ENCODE data around the gene DNAJC16. TPM values are rescaled to one million over a fixed set of nuclear protein-coding genes. Genes with fewer than 3 reads are reported as not detected.
A peak's percentile ranks its signal among the peaks of the same experiment; 100 is the strongest.

The DNAJC16 gene
- total RNA-seq, 3 donors from 2014 or later (not counting 1 experiment from before 2014, with no cell fraction given), result 18.6 to 22.8 (median 18.7) TPM

GRCh38 chr1:15525050-15526020 lies 1.3 kb upstream of the DNAJC16 start:
- ATAC-seq (peak in 2 of 3 donors; percentile 2 to 5), DNase-seq (peak in 1 of 2 donors; percentile 44)
- no peaks in the 10 kb centered on the region for H3K36me3 Mint-ChIP-seq
- intact Hi-C loops (cut with micrococcal nuclease), result loop anchor here (5.0 kb wide), 2 partner anchors 92 to 118 kb away; partner anchors contain the start of genes DDI2 and EFHD2
- Histone ChIP-seq H3K27ac (ENCODE audit: low read length) (peak overlapping the region; percentile 100), H3K4me1 (ENCODE audit: control insufficient read depth, insufficient read depth, low read length) (peaks cover 30% of the 10 kb centered on the region), H3K36me3 (ENCODE audit: control insufficient read depth, insufficient read depth, low read length) (no peaks in the 10 kb centered on the region), H3K9me3 (ENCODE audit: control insufficient read depth, insufficient read depth, low read length) (no peaks in the 10 kb centered on the region), H3K4me3 (ENCODE audit: low read length) (peak overlapping the region; percentile 41), H3K27me3 (ENCODE audit: control insufficient read depth, insufficient read depth, low read length) (no peaks in the 10 kb centered on the region)
- TF ChIP-seq CTCF (IDR thresholded peaks at IDR 0.05), result no peak
- H3K27ac Mint-ChIP-seq, result peak overlapping the region; percentile 96 to 100
- H3K9me3 Mint-ChIP-seq, result no peaks in the 10 kb centered on the region
- H3K27me3 Mint-ChIP-seq (ENCODE audit: low read depth in 2 of 2), result no peaks in the 10 kb centered on the region
- WGBS (ENCODE audit: insufficient coverage), result 5% methylated on average over 36 of the region's 40 CpGs
- peaks cover 45 to 48% of the 10 kb centered on the region in 2 donors for H3K4me1 Mint-ChIP-seq
- peak overlapping the region; percentile 94 for H3K4me3 Mint-ChIP-seq

- H3K36me3 ChIP-seq (ENCODE audit: control insufficient read depth, insufficient read depth, low read length), result no peaks in the 10 kb centered on the region
- ATAC-seq (no peak), DNase-seq (no peak)
- H3K4me1 ChIP-seq (ENCODE audit: control insufficient read depth, insufficient read depth, low read length), result peaks cover 30% of the 10 kb centered on the region
- intact Hi-C loops (cut with micrococcal nuclease), result loop anchor here (5.0 kb wide), 2 partner anchors 91 to 119 kb away; partner anchors contain the start of genes DDI2 and EFHD2
- peak overlapping the region; percentile 94 for H3K4me3 Mint-ChIP-seq
- H3K27ac Mint-ChIP-seq, result peak overlapping the region; percentile 96 to 100
- peaks cover 45 to 48% of the 10 kb centered on the region in 2 donors for H3K4me1 Mint-ChIP-seq
- peak overlapping the region; percentile 73 for H3K4me3 ChIP-seq (ENCODE audit: low read length)
- no peaks in the 10 kb centered on the region for H3K27me3 Mint-ChIP-seq (ENCODE audit: low read depth in 2 of 2)
- no peaks in the 10 kb centered on the region for H3K9me3 ChIP-seq (ENCODE audit: control insufficient read depth, insufficient read depth, low read length)
- no peaks in the 10 kb centered on the region for H3K36me3 Mint-ChIP-seq
- H3K9me3 Mint-ChIP-seq, result no peaks in the 10 kb centered on the region
- TF ChIP-seq CTCF (IDR thresholded peaks at IDR 0.05), result no peak
- 22% methylated on average over 9 of the region's 9 CpGs for WGBS (ENCODE audit: insufficient coverage)
- H3K27me3 ChIP-seq (ENCODE audit: control insufficient read depth, insufficient read depth, low read length), result no peaks in the 10 kb centered on the region
- H3K27ac ChIP-seq (ENCODE audit: low read length), result peak overlapping the region; percentile 100
Measured at GRCh38 chr1:15526021-15526489, 593 bp upstream of the DNAJC16 start.

GRCh38 chr1:15531003-15531402 lies 4.4 kb downstream of the DNAJC16 start:
- no peaks in the 10 kb centered on the region for H3K27me3 Mint-ChIP-seq (ENCODE audit: low read depth in 2 of 2)
- WGBS (ENCODE audit: insufficient coverage), result 88% methylated on average over 4 of the region's 4 CpGs
- H3K4me1 Mint-ChIP-seq, result peaks cover 20 to 24% of the 10 kb centered on the region in 2 donors
- intact Hi-C loops (cut with micrococcal nuclease), result no loop called here
- TF ChIP-seq CTCF (IDR thresholded peaks at IDR 0.05), result no peak
- H3K27ac Mint-ChIP-seq, result no peak overlapping the region
- peaks cover 9% of the 10 kb centered on the region for H3K36me3 ChIP-seq (ENCODE audit: control insufficient read depth, insufficient read depth, low read length)
- H3K4me3 Mint-ChIP-seq, result no peak overlapping the region
- DNase-seq (no peak), ATAC-seq (no peak)
- H3K27ac ChIP-seq (ENCODE audit: low read length), result no peak overlapping the region
- H3K36me3 Mint-ChIP-seq, result no peaks in the 10 kb centered on the region
- H3K4me1 ChIP-seq (ENCODE audit: control insufficient read depth, insufficient read depth, low read length), result peaks cover 10% of the 10 kb centered on the region
- H3K9me3 ChIP-seq (ENCODE audit: control insufficient read depth, insufficient read depth, low read length), result no peaks in the 10 kb centered on the region
- H3K9me3 Mint-ChIP-seq, result no peaks in the 10 kb centered on the region
- H3K4me3 ChIP-seq (ENCODE audit: low read length), result no peak overlapping the region
- H3K27me3 ChIP-seq (ENCODE audit: control insufficient read depth, insufficient read depth, low read length), result no peaks in the 10 kb centered on the region

All from natural killer cell (primary cell).